Natural killer cell (primary cell): ENCODE results near the gene BFSP2. TPM values are rescaled to one million over a fixed set of nuclear protein-coding genes. Genes with fewer than 3 reads are reported as not detected.

Experiments
- ATAC-seq, 3 donors: fragments of 150-1000 bp in 2 of 3; fragments of 200-7000 bp in 1 of 3; cut with Tn5 transposase; 1 replicate in 1 of 3; 2 replicates in 2 of 3; pipeline ENCODE4 v1.10.0; 2021; ENCODE audit warnings: mild to moderate bottlenecking in 2 of 3, moderate library complexity in 2 of 3
- DNase-seq, 2 donors: peaks; one replicate each; pipeline versions ENCODE4 v3.0.0 to v3.0.0-alpha.2; 2013 to 2021; ENCODE audit warnings: mixed read lengths in 1 of 2
- H3K27ac ChIP-seq: one replicate; pipeline ENCODE4 v1.5.1; 2013; ENCODE audit warnings: mild to moderate bottlenecking, low read length
- H3K27me3 ChIP-seq: one replicate; pipeline ENCODE4 v1.6.1; 2013; ENCODE audit warnings: low read length; ENCODE audit not compliant: control insufficient read depth, insufficient read depth
- H3K36me3 ChIP-seq: one replicate; pipeline ENCODE4 v1.6.1; 2013; ENCODE audit warnings: low read length; ENCODE audit not compliant: control insufficient read depth, insufficient read depth
- H3K4me1 ChIP-seq: one replicate; pipeline ENCODE4 v1.6.1; 2013; ENCODE audit warnings: low read length; ENCODE audit not compliant: control insufficient read depth, insufficient read depth
- H3K4me3 ChIP-seq: one replicate; pipeline ENCODE4 v1.5.1; 2013; ENCODE audit warnings: low read length
- H3K9me3 ChIP-seq: one replicate; pipeline ENCODE4 v1.6.1; 2013; ENCODE audit warnings: low read length; ENCODE audit not compliant: control insufficient read depth, insufficient read depth
- H3K27ac Mint-ChIP-seq, 2 donors: one replicate each; pipeline ENCODE4 v1.8.0; 2022; ENCODE audit warnings: mild to moderate bottlenecking in 2 of 2, mixed read lengths in 2 of 2, moderate library complexity in 1 of 2
- H3K27me3 Mint-ChIP-seq, 2 donors: one replicate each; pipeline ENCODE4 v1.8.0; 2022; ENCODE audit warnings: low read depth in 2 of 2, mixed read lengths in 2 of 2
- H3K36me3 Mint-ChIP-seq: one replicate; pipeline ENCODE4 v1.8.0; 2022; ENCODE audit warnings: mixed read lengths
- H3K4me1 Mint-ChIP-seq, 2 donors: one replicate each; pipeline ENCODE4 v1.8.0; 2022; ENCODE audit warnings: mixed read lengths in 2 of 2
- H3K4me3 Mint-ChIP-seq: one replicate; pipeline ENCODE4 v1.8.0; 2022; ENCODE audit warnings: mild to moderate bottlenecking, moderate library complexity, mixed read lengths
- H3K9me3 Mint-ChIP-seq, 2 donors: one replicate each; pipeline ENCODE4 v1.8.0; 2022; ENCODE audit warnings: mixed read lengths in 2 of 2
- WGBS: methylation state at CpG from one replicate; pipeline ENCODE4 v1.1.7; 2013; ENCODE audit warnings: missing lambda C conversion rate; ENCODE audit not compliant: insufficient coverage; 5-methylcytosine and 5-hydroxymethylcytosine counted together
- intact Hi-C: fragments of 100-400 bp; cut with micrococcal nuclease; formaldehyde crosslinking; loops from one replicate; pipeline ENCODE4 v1.14.2; 2022
- total RNA-seq, 4 donors: library from RNA; stranded (reverse); fragments of 120-200 nt in 1 of 4; gene quantifications; one replicate each; pipeline versions ENCODE4 v1.2.3 to v1.2.4, GENCODE V29; 2013 to 2022
- TF ChIP-seq, protein P1 (sequence below): fragments of 200-600 bp; IDR thresholded peaks from one replicate; pipeline ENCODE4 v1.8.0; 2022; ENCODE audit warnings: antibody characterized with exemption

Gene BFSP2
- total RNA-seq, 3 donors from 2014 or later (not counting 1 experiment from before 2014, with no cell fraction given), result not detected

DNA sequence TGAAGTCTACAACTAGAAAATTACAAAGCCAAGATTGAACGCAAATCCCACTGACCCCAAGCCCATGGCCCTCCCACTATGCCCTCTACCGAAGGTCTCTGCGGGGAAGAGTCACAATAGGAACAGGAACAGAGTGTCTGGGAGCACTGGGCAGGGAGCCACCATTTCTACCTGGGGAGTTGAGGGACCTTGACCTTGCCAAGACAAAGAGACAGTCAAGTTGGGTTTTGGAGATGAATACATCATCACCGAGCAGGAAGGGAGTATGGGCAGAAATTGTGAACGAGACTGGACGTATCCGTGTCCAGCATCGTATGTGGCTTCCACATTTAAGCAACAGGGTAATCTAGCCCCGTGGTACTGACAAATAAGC is 30.8 kb upstream of the BFSP2 start:
- ATAC-seq (no peak), DNase-seq (no peak)
- Mint-ChIP-seq H3K4me1 (no peaks in the 10 kb centered on the region), H3K9me3 (no peaks in the 10 kb centered on the region), H3K4me3 (no peak overlapping the region), H3K27ac (no peak overlapping the region), H3K36me3 (no peaks in the 10 kb centered on the region), H3K27me3 (peaks cover 0 to 4% of the 10 kb centered on the region in 2 donors)
- intact Hi-C loops, result no loop called here
- H3K4me3 ChIP-seq, result no peak overlapping the region
- no peaks in the 10 kb centered on the region for H3K27me3 ChIP-seq
- H3K36me3 ChIP-seq, result no peaks in the 10 kb centered on the region
- H3K4me1 ChIP-seq, result no peaks in the 10 kb centered on the region
- H3K9me3 ChIP-seq, result no peaks in the 10 kb centered on the region
- H3K27ac ChIP-seq, result no peak overlapping the region
- TF ChIP-seq, protein P1, sequence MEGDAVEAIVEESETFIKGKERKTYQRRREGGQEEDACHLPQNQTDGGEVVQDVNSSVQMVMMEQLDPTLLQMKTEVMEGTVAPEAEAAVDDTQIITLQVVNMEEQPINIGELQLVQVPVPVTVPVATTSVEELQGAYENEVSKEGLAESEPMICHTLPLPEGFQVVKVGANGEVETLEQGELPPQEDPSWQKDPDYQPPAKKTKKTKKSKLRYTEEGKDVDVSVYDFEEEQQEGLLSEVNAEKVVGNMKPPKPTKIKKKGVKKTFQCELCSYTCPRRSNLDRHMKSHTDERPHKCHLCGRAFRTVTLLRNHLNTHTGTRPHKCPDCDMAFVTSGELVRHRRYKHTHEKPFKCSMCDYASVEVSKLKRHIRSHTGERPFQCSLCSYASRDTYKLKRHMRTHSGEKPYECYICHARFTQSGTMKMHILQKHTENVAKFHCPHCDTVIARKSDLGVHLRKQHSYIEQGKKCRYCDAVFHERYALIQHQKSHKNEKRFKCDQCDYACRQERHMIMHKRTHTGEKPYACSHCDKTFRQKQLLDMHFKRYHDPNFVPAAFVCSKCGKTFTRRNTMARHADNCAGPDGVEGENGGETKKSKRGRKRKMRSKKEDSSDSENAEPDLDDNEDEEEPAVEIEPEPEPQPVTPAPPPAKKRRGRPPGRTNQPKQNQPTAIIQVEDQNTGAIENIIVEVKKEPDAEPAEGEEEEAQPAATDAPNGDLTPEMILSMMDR, result no peak
- 90% methylated on average over 9 of the region's 9 CpGs for WGBS

DNA sequence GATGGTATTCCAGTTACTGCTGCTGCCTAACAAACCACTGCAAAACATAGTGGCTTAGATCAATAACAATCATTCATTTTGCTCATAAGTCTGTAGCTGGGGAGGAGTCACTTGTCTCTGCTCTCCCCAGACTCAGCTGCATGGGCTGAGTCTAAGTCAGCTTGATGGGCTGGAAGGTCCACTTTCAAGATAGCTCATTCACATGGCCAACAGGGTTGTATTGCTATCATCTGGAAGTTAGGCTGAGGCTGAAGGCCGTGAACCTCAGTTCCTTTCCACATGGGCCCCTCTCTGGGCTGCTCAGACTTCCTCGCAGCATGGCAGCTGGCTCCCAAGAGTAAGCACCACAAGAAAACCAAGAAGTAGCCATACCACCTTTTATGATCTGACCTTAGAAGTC is 28.7 kb upstream of the BFSP2 start:
- Histone ChIP-seq H3K4me1 (no peaks in the 10 kb centered on the region), H3K9me3 (no peaks in the 10 kb centered on the region), H3K27me3 (no peaks in the 10 kb centered on the region), H3K4me3 (no peak overlapping the region), H3K36me3 (no peaks in the 10 kb centered on the region), H3K27ac (no peak overlapping the region)
- intact Hi-C loops, result no loop called here
- ATAC-seq (no peak), DNase-seq (no peak)
- Mint-ChIP-seq H3K36me3 (no peaks in the 10 kb centered on the region), H3K9me3 (no peaks in the 10 kb centered on the region), H3K4me3 (no peak overlapping the region), H3K27ac (no peak overlapping the region), H3K27me3 (peaks cover 0 to 4% of the 10 kb centered on the region in 2 donors), H3K4me1 (no peaks in the 10 kb centered on the region)
- WGBS, result 82% methylated on average over 2 of the region's 2 CpGs
- TF ChIP-seq, protein P1, result no peak

DNA sequence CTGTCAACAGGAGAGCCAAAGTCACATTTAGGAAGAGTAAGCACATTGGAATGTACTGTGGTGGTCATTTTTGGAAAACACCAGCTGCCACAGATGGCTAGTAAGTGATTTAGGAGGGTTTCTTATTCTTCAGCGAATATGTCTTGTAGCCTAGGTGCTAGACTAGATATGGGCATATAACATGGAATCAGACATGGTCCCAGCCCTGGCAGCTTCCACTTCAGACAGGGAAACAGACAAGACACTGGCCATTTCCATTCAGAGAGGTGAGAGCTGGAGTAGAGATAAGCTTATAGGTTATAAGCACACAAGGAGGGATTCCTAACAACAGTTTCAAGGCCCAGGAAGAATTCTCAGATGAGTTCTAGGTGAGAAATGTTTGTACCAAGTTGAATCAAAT is 28.2 kb upstream of the BFSP2 start:
- Mint-ChIP-seq H3K4me1 (no peaks in the 10 kb centered on the region), H3K27ac (no peak overlapping the region), H3K9me3 (no peaks in the 10 kb centered on the region), H3K27me3 (peaks cover 0 to 4% of the 10 kb centered on the region in 2 donors), H3K36me3 (no peaks in the 10 kb centered on the region), H3K4me3 (no peak overlapping the region)
- WGBS, result 88% methylated on average over 1 of the region's 1 CpG
- no peak for ATAC-seq
- Histone ChIP-seq H3K36me3 (no peaks in the 10 kb centered on the region), H3K4me1 (no peaks in the 10 kb centered on the region), H3K27ac (no peak overlapping the region), H3K27me3 (no peaks in the 10 kb centered on the region), H3K4me3 (no peak overlapping the region), H3K9me3 (no peaks in the 10 kb centered on the region)
- DNase-seq, result no peak
- intact Hi-C loops, result no loop called here
- TF ChIP-seq, protein P1, result no peak

DNA sequence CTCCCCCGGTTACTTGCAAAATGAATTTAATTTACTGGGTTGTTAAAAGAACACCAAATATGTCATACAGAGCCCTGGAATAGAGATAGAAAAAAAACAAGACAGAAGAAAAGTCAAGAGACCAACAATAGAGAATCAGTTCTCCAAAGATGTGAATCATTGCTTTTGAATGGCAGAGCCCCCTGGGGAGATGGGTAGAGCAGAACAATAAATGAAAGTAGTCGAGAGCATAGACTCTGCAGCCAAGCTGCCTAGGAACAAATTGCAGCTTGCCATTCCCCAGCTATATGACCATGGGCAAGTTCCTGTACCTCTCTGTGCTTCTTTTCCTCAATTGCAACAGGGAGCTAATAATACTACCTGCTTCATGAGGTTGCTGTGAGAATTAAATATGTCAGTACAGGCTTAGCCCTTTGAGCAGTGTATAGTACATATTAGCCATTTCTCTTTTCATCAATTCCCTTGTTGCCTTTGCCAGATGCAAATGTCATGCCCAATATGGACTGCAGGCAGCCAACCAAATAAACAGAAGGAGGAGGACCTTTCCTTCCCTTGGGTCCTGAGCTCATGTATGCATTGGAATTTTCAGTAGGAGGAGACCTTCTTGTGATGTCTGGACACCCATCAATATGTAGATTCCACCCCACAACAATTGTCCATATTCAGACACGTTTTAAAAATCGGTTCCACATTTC is 25.0 kb upstream of the BFSP2 start:
- no peaks in the 10 kb centered on the region for H3K9me3 ChIP-seq
- 70% methylated on average over 3 of the region's 4 CpGs for WGBS
- no peaks in the 10 kb centered on the region for H3K4me1 ChIP-seq
- H3K27me3 Mint-ChIP-seq, result no peaks in the 10 kb centered on the region
- H3K36me3 Mint-ChIP-seq, result no peaks in the 10 kb centered on the region
- H3K27ac Mint-ChIP-seq, result no peak overlapping the region
- DNase-seq (no peak), ATAC-seq (no peak)
- TF ChIP-seq, protein P1, result no peak
- no peak overlapping the region for H3K27ac ChIP-seq
- no peak overlapping the region for H3K4me3 Mint-ChIP-seq
- no peaks in the 10 kb centered on the region for H3K4me1 Mint-ChIP-seq
- H3K4me3 ChIP-seq, result no peak overlapping the region
- H3K9me3 Mint-ChIP-seq, result no peaks in the 10 kb centered on the region
- no peaks in the 10 kb centered on the region for H3K36me3 ChIP-seq
- intact Hi-C loops, result no loop called here
- H3K27me3 ChIP-seq, result no peaks in the 10 kb centered on the region
